Natural killer cell (primary cell): ENCODE results near the gene GPC5. TPM values are rescaled to one million over a fixed set of nuclear protein-coding genes. Genes with fewer than 3 reads are reported as not detected.

ENCODE experiments used
- ATAC-seq, 3 donors: fragments of 150-1000 bp in 2 of 3; fragments of 200-7000 bp in 1 of 3; cut with Tn5 transposase; 1 replicate in 1 of 3; 2 replicates in 2 of 3; pipeline ENCODE4 v1.10.0; 2021; ENCODE audit warnings: mild to moderate bottlenecking in 2 of 3, moderate library complexity in 2 of 3
- DNase-seq, 2 donors: peaks; one replicate each; pipeline versions ENCODE4 v3.0.0 to v3.0.0-alpha.2; 2013 to 2021; ENCODE audit warnings: mixed read lengths in 1 of 2
- H3K27ac ChIP-seq: one replicate; pipeline ENCODE4 v1.5.1; 2013; ENCODE audit warnings: mild to moderate bottlenecking, low read length
- H3K27me3 ChIP-seq: one replicate; pipeline ENCODE4 v1.6.1; 2013; ENCODE audit warnings: low read length; ENCODE audit not compliant: control insufficient read depth, insufficient read depth
- H3K36me3 ChIP-seq: one replicate; pipeline ENCODE4 v1.6.1; 2013; ENCODE audit warnings: low read length; ENCODE audit not compliant: control insufficient read depth, insufficient read depth
- H3K4me1 ChIP-seq: one replicate; pipeline ENCODE4 v1.6.1; 2013; ENCODE audit warnings: low read length; ENCODE audit not compliant: control insufficient read depth, insufficient read depth
- H3K4me3 ChIP-seq: one replicate; pipeline ENCODE4 v1.5.1; 2013; ENCODE audit warnings: low read length
- H3K9me3 ChIP-seq: one replicate; pipeline ENCODE4 v1.6.1; 2013; ENCODE audit warnings: low read length; ENCODE audit not compliant: control insufficient read depth, insufficient read depth
- H3K27ac Mint-ChIP-seq, 2 donors: one replicate each; pipeline ENCODE4 v1.8.0; 2022; ENCODE audit warnings: mild to moderate bottlenecking in 2 of 2, mixed read lengths in 2 of 2, moderate library complexity in 1 of 2
- H3K27me3 Mint-ChIP-seq, 2 donors: one replicate each; pipeline ENCODE4 v1.8.0; 2022; ENCODE audit warnings: low read depth in 2 of 2, mixed read lengths in 2 of 2
- H3K36me3 Mint-ChIP-seq: one replicate; pipeline ENCODE4 v1.8.0; 2022; ENCODE audit warnings: mixed read lengths
- H3K4me1 Mint-ChIP-seq, 2 donors: one replicate each; pipeline ENCODE4 v1.8.0; 2022; ENCODE audit warnings: mixed read lengths in 2 of 2
- H3K4me3 Mint-ChIP-seq: one replicate; pipeline ENCODE4 v1.8.0; 2022; ENCODE audit warnings: mild to moderate bottlenecking, moderate library complexity, mixed read lengths
- H3K9me3 Mint-ChIP-seq, 2 donors: one replicate each; pipeline ENCODE4 v1.8.0; 2022; ENCODE audit warnings: mixed read lengths in 2 of 2
- CTCF ChIP-seq: fragments of 200-600 bp; IDR thresholded peaks from one replicate; pipeline ENCODE4 v1.8.0; 2022; ENCODE audit warnings: antibody characterized with exemption
- WGBS: methylation state at CpG from one replicate; pipeline ENCODE4 v1.1.7; 2013; ENCODE audit warnings: missing lambda C conversion rate; ENCODE audit not compliant: insufficient coverage; 5-methylcytosine and 5-hydroxymethylcytosine counted together
- intact Hi-C: fragments of 100-400 bp; cut with micrococcal nuclease; formaldehyde crosslinking; loops from one replicate; pipeline ENCODE4 v1.14.2; 2022
- total RNA-seq, 4 donors: library from RNA; stranded (reverse); fragments of 120-200 nt in 1 of 4; gene quantifications; one replicate each; pipeline versions ENCODE4 v1.2.3 to v1.2.4, GENCODE V29; 2013 to 2022

The GPC5 gene
- total RNA-seq, 3 donors from 2014 or later (not counting 1 experiment from before 2014, with no cell fraction given), result not detected

GRCh38 chr13:91978571-91978970, 580.1 kb downstream of the GPC5 start:
- Mint-ChIP-seq H3K27ac (no peak overlapping the region), H3K36me3 (no peaks in the 10 kb centered on the region), H3K27me3 (no peaks in the 10 kb centered on the region), H3K4me1 (no peaks in the 10 kb centered on the region), H3K9me3 (peaks cover 10 to 25% of the 10 kb centered on the region in 2 donors), H3K4me3 (no peak overlapping the region)
- intact Hi-C loops, result no loop called here
- Histone ChIP-seq H3K4me1 (no peaks in the 10 kb centered on the region), H3K36me3 (no peaks in the 10 kb centered on the region), H3K27me3 (no peaks in the 10 kb centered on the region), H3K27ac (no peak overlapping the region), H3K9me3 (no peaks in the 10 kb centered on the region), H3K4me3 (no peak overlapping the region)
- TF ChIP-seq CTCF, result no peak
- DNase-seq (no peak), ATAC-seq (no peak)

GRCh38 chr13:91986761-91987483, 588.5 kb downstream of the GPC5 start:
- DNase-seq (no peak), ATAC-seq (no peak)
- no peaks in the 10 kb centered on the region for H3K36me3 Mint-ChIP-seq
- no peak overlapping the region for H3K4me3 Mint-ChIP-seq
- H3K27me3 Mint-ChIP-seq, result no peaks in the 10 kb centered on the region
- Histone ChIP-seq H3K4me1 (no peaks in the 10 kb centered on the region), H3K27ac (no peak overlapping the region), H3K9me3 (no peaks in the 10 kb centered on the region), H3K36me3 (no peaks in the 10 kb centered on the region), H3K27me3 (no peaks in the 10 kb centered on the region), H3K4me3 (no peak overlapping the region)
- H3K4me1 Mint-ChIP-seq, result no peaks in the 10 kb centered on the region
- intact Hi-C loops, result no loop called here
- WGBS, result 88% methylated on average over 3 of the region's 4 CpGs
- H3K27ac Mint-ChIP-seq, result no peak overlapping the region
- peaks cover 5 to 14% of the 10 kb centered on the region in 2 donors for H3K9me3 Mint-ChIP-seq
- TF ChIP-seq CTCF, result no peak

- Mint-ChIP-seq H3K27me3 (no peaks in the 10 kb centered on the region), H3K4me3 (no peak overlapping the region), H3K36me3 (no peaks in the 10 kb centered on the region), H3K27ac (no peak overlapping the region), H3K4me1 (no peaks in the 10 kb centered on the region), H3K9me3 (peaks cover 2 to 9% of the 10 kb centered on the region in 2 donors)
- Histone ChIP-seq H3K9me3 (no peaks in the 10 kb centered on the region), H3K36me3 (no peaks in the 10 kb centered on the region), H3K27ac (no peak overlapping the region), H3K27me3 (no peaks in the 10 kb centered on the region), H3K4me1 (no peaks in the 10 kb centered on the region), H3K4me3 (no peak overlapping the region)
- TF ChIP-seq CTCF, result no peak
- DNase-seq (no peak), ATAC-seq (no peak)
- intact Hi-C loops, result no loop called here
- 84% methylated on average over 2 of the region's 3 CpGs for WGBS
These were observed 589.9 kb downstream of the GPC5 start for GRCh38 chr13:91988331-91988730.

GRCh38 chr13:92012787-92013186, 614.4 kb downstream of the GPC5 start:
- Histone ChIP-seq H3K27ac (no peak overlapping the region), H3K4me1 (no peaks in the 10 kb centered on the region), H3K27me3 (no peaks in the 10 kb centered on the region), H3K9me3 (peaks cover 9% of the 10 kb centered on the region), H3K4me3 (no peak overlapping the region), H3K36me3 (no peaks in the 10 kb centered on the region)
- Mint-ChIP-seq H3K27ac (no peak overlapping the region), H3K4me1 (no peaks in the 10 kb centered on the region), H3K27me3 (no peaks in the 10 kb centered on the region), H3K36me3 (peaks cover 5% of the 10 kb centered on the region), H3K4me3 (no peak overlapping the region), H3K9me3 (peaks cover 9 to 20% of the 10 kb centered on the region in 2 donors)
- TF ChIP-seq CTCF, result no peak
- ATAC-seq (no peak), DNase-seq (no peak)
- 68% methylated on average over 3 of the region's 3 CpGs for WGBS
- intact Hi-C loops, result no loop called here
